ENCODE data around the gene ATP1A3. TPM values are rescaled to one million over a fixed set of nuclear protein-coding genes. Genes with fewer than 3 reads are reported as not detected.
A peak's percentile ranks its signal among the peaks of the same experiment; 100 is the strongest.

ATP1A3 gene
- total RNA-seq, 1 donor from 2014 or later, result not detected

- H3K27me3 ChIP-seq (ENCODE audit: control insufficient read depth, insufficient read depth, low read length), result peaks cover 91% of the 10 kb centered on the region
- no peak for TF ChIP-seq CTCF (IDR thresholded peaks at IDR 0.05; ENCODE audit: insufficient read depth, low read length, poor library complexity, severe bottlenecking)
- DNase-seq (ENCODE audit: low read depth), result no peak
- peak within 1 kb of the TSS; percentile 21 for H3K4me3 ChIP-seq (ENCODE audit: low read depth, low read length)
- H3K36me3 ChIP-seq (ENCODE audit: control insufficient read depth, insufficient read depth, low read length), result no peaks in the 10 kb centered on the region
Observed at GRCh38 chr19:41928221-41928683, 65.8 kb downstream of the ATP1A3 start, which contains the start of gene ERFL. Gene ERFL, minus strand, starts transcription at chr19:41928449. Its CDS starts 15,530 bp downstream, at chr19:41912919.

GRCh38 chr19:41927497-41928192 is 66.4 kb downstream of the ATP1A3 start:
- peaks cover 92% of the 10 kb centered on the region for H3K27me3 ChIP-seq (ENCODE audit: control insufficient read depth, insufficient read depth, low read length)
- peak overlapping the region; percentile 21 for H3K4me3 ChIP-seq (ENCODE audit: low read depth, low read length)
- no peaks in the 10 kb centered on the region for H3K36me3 ChIP-seq (ENCODE audit: control insufficient read depth, insufficient read depth, low read length)
- TF ChIP-seq CTCF (IDR thresholded peaks at IDR 0.05; ENCODE audit: insufficient read depth, low read length, poor library complexity, severe bottlenecking), result no peak
- DNase-seq (ENCODE audit: low read depth), result no peak

GRCh38 chr19:41926763-41927496 is 67.1 kb downstream of the ATP1A3 start:
- no peaks in the 10 kb centered on the region for H3K36me3 ChIP-seq (ENCODE audit: control insufficient read depth, insufficient read depth, low read length)
- peaks cover 92% of the 10 kb centered on the region for H3K27me3 ChIP-seq (ENCODE audit: control insufficient read depth, insufficient read depth, low read length)
- DNase-seq (ENCODE audit: low read depth), result no peak
- no peak for TF ChIP-seq CTCF (IDR thresholded peaks at IDR 0.05; ENCODE audit: insufficient read depth, low read length, poor library complexity, severe bottlenecking)
- H3K4me3 ChIP-seq (ENCODE audit: low read depth, low read length), result no peak overlapping the region

DNA sequence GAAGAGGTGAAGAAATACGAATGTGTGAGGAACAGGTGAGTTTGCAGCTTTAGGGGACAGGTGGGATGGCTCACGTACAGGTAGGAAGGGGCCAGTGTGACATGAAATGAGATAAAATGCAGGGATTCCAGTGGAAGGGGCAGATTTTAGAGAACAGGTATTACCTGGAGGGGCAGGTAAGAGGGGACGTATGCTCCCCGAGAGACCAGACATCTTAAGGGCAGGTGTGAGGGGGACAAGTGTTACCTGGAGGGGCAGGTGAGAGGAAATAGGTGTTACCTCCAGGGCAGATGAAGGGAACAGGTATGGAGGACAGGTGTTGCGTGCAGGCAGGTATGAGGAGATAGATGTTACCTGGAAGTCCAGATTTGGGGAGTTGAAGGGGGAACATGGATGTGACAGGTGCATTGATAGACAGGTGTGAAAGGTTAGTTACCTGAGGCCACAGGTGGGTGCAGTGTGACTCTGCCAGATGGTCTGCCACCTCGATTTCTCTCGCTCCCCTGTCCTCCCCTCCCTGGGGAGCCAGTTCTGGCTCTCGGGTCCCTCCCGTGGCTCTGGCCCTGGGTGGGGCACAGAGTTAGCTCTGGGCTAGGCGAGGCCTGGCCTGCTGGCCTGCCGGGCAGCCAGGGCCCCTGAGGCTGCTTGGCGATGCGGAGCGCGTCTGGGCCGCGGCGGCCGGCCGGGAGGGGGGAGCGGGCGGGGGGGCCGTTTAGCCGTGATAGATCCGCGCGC is 67.8 kb downstream of the ATP1A3 start:
- DNase-seq (ENCODE audit: low read depth), result no peak
- H3K27me3 ChIP-seq (ENCODE audit: control insufficient read depth, insufficient read depth, low read length), result peaks cover 92% of the 10 kb centered on the region
- no peak for TF ChIP-seq CTCF (IDR thresholded peaks at IDR 0.05; ENCODE audit: insufficient read depth, low read length, poor library complexity, severe bottlenecking)
- no peaks in the 10 kb centered on the region for H3K36me3 ChIP-seq (ENCODE audit: control insufficient read depth, insufficient read depth, low read length)
- H3K4me3 ChIP-seq (ENCODE audit: low read depth, low read length), result no peak overlapping the region

- no peak for TF ChIP-seq CTCF (IDR thresholded peaks at IDR 0.05; ENCODE audit: insufficient read depth, low read length, poor library complexity, severe bottlenecking)
- no peak overlapping the region for H3K4me3 ChIP-seq (ENCODE audit: low read depth, low read length)
- DNase-seq (ENCODE audit: low read depth), result no peak
- peaks cover 92% of the 10 kb centered on the region for H3K27me3 ChIP-seq (ENCODE audit: control insufficient read depth, insufficient read depth, low read length)
- H3K36me3 ChIP-seq (ENCODE audit: control insufficient read depth, insufficient read depth, low read length), result no peaks in the 10 kb centered on the region
Observed at GRCh38 chr19:41925208-41926003, 68.6 kb downstream of the ATP1A3 start.

Data from kidney epithelial cell (primary cell).